Right cardiac atrium (tissue), 5 donors: Measurements from ENCODE around the gene ARRDC4. TPM values are rescaled to one million over a fixed set of nuclear protein-coding genes. Genes with fewer than 3 reads are reported as not detected.

Source experiments
- ATAC-seq, 2 donors: fragments of 200-7000 bp; cut with Tn5 transposase; one replicate each; pipeline versions ENCODE4 v1.8.0 to v1.9.1; 2020; ENCODE audit warnings: moderate library complexity in 2 of 2, mild to moderate bottlenecking in 1 of 2
- DNase-seq, 3 donors: peaks; one replicate each; pipeline ENCODE4 v3.0.0-alpha.2; 2020
- H3K27ac ChIP-seq: one replicate; pipeline ENCODE4 v1.5.1; 2013; ENCODE audit warnings: mild to moderate bottlenecking, low read length, control low read depth, moderate library complexity
- H3K27me3 ChIP-seq: one replicate; pipeline ENCODE4 v1.6.1; 2013; ENCODE audit not compliant: control insufficient read depth, insufficient read depth
- H3K4me1 ChIP-seq: one replicate; pipeline ENCODE4 v1.6.1; 2013; ENCODE audit warnings: low read length; ENCODE audit not compliant: control insufficient read depth, insufficient read depth
- H3K4me3 ChIP-seq: one replicate; pipeline ENCODE4 v1.5.1; 2013; ENCODE audit warnings: low read length, control low read depth
- H3K9me3 ChIP-seq: one replicate; pipeline ENCODE4 v1.6.1; 2013; ENCODE audit warnings: low read length; ENCODE audit not compliant: control insufficient read depth
- WGBS: extraction: QIAGEN DNeasy Blood & Tissue Kit; methylation state at CpG from one replicate; pipeline ENCODE4 v1.1.7; 2013; 5-methylcytosine and 5-hydroxymethylcytosine counted together
- intact Hi-C, 4 donors: fragments of 100-400 bp; cut with DNase I; formaldehyde crosslinking; loops; one replicate each; pipeline versions ENCODE4 v1.11.0 to v1.14.0; 2022 to 2023
- polyA plus RNA-seq: library from polyadenylated mRNA; stranded (reverse); fragments of 200-250 nt; gene quantifications from one replicate; pipeline ENCODE4 v1.2.3, GENCODE V29; 2013
- total RNA-seq, 4 donors: library from RNA; stranded (reverse); fragmentation: NEBNext Ultra II Directional; extraction: Animal tissue kit (Norgen Biotek cat#: 25700); gene quantifications; one replicate each; pipeline ENCODE4 v1.2.1, GENCODE V29; 2021
- donor health status: healthy with polysubstance abuse.
- donor health status: DM: no; HTN: yes; CAD: no.
- donor health status: DM: no; HTN: no; CAD: no.
- donor health status: DM: no; HTN: yes; CAD: no; lungs with severe emphysema.
- donor health status: DM: yes; HTN: yes; CAD: no.

The ARRDC4 gene
- total and polyA plus RNA-seq, 5 donors, result 21.8 to 26.6 (median 22.1) TPM

- H3K27ac ChIP-seq, result no peak overlapping the region
- ATAC-seq (no peak), DNase-seq (no peak)
- no peaks in the 10 kb centered on the region for H3K4me1 ChIP-seq
- intact Hi-C loops, result no loop called here
- no peaks in the 10 kb centered on the region for H3K27me3 ChIP-seq
- no peak overlapping the region for H3K4me3 ChIP-seq
- WGBS, result 81% methylated on average over 5 of the region's 5 CpGs
- no peaks in the 10 kb centered on the region for H3K9me3 ChIP-seq
Observed at GRCh38 chr15:98012354-98012753, 51.9 kb downstream of the ARRDC4 start.

- no peaks in the 10 kb centered on the region for H3K9me3 ChIP-seq
- no peak overlapping the region for H3K27ac ChIP-seq
- no peak overlapping the region for H3K4me3 ChIP-seq
- no peaks in the 10 kb centered on the region for H3K27me3 ChIP-seq
- H3K4me1 ChIP-seq, result no peaks in the 10 kb centered on the region
- no peak for ATAC-seq
- no peak for DNase-seq
- intact Hi-C loops, result no loop called here
Observed at GRCh38 chr15:98013631-98014030, 53.1 kb downstream of the ARRDC4 start.

GRCh38 chr15:98017150-98017964 lies 56.9 kb downstream of the ARRDC4 start:
- ATAC-seq (no peak), DNase-seq (no peak)
- Histone ChIP-seq H3K9me3 (no peaks in the 10 kb centered on the region), H3K4me1 (no peaks in the 10 kb centered on the region), H3K4me3 (no peak overlapping the region), H3K27ac (no peak overlapping the region), H3K27me3 (no peaks in the 10 kb centered on the region)
- 87% methylated on average over 10 of the region's 10 CpGs for WGBS
- intact Hi-C loops, result no loop called here

- Histone ChIP-seq H3K9me3 (no peaks in the 10 kb centered on the region), H3K27me3 (no peaks in the 10 kb centered on the region), H3K4me1 (no peaks in the 10 kb centered on the region), H3K4me3 (no peak overlapping the region), H3K27ac (no peak overlapping the region)
- WGBS, result 55% methylated on average over 6 of the region's 6 CpGs
- intact Hi-C loops, result no loop called here
- DNase-seq (no peak), ATAC-seq (no peak)
Observed at GRCh38 chr15:98018761-98019351, 58.4 kb downstream of the ARRDC4 start.
